ENCODE results near the gene PEX11B.
"Not testable (repeated sequence)": the region's sequence is repeated elsewhere in the genome, so short reads cannot be mapped to it uniquely, and the experiment has no call there.

PEX11B gene

DNA sequence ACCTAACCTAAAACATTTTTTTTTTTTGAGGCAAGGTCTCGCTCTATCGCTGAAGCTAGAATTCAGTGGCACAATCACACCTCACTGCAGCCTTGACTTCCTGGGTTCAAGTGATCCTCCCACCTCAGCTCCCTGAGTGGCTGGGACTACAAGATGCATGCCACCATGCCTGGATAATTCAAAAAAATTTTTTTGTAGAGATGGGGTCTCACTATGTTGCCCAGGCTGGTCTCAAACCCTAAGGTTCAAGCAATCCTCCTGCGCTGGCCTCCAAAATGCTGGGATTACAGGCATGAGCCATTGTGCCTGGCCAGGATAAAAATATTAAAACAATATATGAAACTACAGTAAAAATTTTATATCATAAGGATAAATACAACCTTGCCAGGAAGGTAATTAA lies 34.4 kb upstream of the PEX11B start:
- no peak for DNase-seq (ENCODE audit: low spot score)

DNA sequence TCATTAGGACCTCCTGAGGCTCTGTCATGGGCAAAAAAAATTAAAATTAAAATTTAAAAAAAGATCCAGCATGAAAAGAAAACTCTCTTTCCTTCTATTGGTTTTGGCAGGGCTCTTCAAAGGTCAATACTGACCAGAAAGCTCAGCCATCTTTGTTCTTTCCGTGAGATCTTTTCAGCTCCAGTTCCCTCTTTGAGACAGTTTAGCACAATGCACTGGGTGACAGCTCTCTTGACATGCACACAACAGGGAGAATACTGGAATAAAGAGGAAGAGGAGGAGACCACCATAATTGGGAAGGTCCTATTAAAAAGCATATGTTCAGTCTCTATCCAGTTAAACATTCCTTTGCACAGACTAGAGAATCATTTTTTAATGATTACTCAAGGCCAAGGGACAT lies 33.0 kb upstream of the PEX11B start:
- DNase-seq (ENCODE audit: low spot score), result no peak

- no peak for DNase-seq (ENCODE audit: low spot score)
Measured at GRCh38 chr1:145949219-145949618, 30.7 kb upstream of the PEX11B start.

- DNase-seq (ENCODE audit: low spot score), result no peak
Measured at GRCh38 chr1:145947551-145947950, 29.0 kb upstream of the PEX11B start.

- no peak for DNase-seq (ENCODE audit: low spot score)
Measured at GRCh38 chr1:145946477-145946986, 28.0 kb upstream of the PEX11B start.

DNA sequence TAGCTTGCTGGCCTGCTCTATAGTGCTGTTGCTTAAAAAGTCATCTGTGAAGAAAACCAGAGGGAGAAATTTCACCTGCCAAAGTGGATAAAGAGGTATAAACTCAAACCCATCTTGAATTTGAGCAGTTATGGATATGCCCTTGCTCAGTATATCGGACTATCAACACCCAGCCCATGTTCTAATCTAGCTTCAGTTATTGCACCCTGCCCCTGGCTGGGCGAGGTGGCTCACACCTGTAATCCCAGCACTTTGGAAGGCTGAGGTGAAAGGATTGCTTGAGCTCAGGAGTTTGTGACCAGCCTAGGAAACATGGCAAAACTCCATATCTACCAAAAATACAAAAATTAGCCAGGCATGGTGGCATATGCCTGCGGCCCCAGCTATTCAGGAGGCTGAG lies 26.0 kb upstream of the PEX11B start:
- DNase-seq (ENCODE audit: low spot score), result no peak

GRCh38 chr1:145942871-145943270 lies 24.4 kb upstream of the PEX11B start:
- no peak for DNase-seq (ENCODE audit: low spot score)

- no peak for DNase-seq (ENCODE audit: low spot score)
Measured at GRCh38 chr1:145942405-145942804, 23.9 kb upstream of the PEX11B start.

GRCh38 chr1:145937436-145937835 lies 18.9 kb upstream of the PEX11B start:
- no peak for DNase-seq (ENCODE audit: low spot score)

DNA sequence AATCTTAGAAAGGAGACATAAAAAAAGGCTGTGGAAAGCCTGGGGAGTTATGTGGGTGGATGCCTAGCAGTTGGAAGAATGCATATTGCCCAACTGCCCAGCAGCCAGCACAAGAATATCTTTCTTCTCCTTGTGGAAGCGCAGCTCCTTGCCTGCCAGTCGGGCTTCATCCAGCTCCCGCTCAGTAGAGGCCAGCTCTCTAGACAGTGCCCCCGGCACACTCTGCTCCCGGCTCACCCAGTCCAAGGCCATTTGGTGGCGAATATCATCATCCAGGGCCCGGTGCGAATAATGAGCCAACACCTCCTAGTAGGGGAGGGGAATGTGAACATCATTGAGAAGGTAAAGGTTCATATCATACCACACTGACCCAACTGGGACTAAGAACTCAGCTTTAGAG lies 17.7 kb upstream of the PEX11B start:
- DNase-seq (ENCODE audit: low spot score), result no peak

GRCh38 chr1:145935708-145936107 lies 17.2 kb upstream of the PEX11B start:
- no peak for DNase-seq (ENCODE audit: low spot score)

DNA sequence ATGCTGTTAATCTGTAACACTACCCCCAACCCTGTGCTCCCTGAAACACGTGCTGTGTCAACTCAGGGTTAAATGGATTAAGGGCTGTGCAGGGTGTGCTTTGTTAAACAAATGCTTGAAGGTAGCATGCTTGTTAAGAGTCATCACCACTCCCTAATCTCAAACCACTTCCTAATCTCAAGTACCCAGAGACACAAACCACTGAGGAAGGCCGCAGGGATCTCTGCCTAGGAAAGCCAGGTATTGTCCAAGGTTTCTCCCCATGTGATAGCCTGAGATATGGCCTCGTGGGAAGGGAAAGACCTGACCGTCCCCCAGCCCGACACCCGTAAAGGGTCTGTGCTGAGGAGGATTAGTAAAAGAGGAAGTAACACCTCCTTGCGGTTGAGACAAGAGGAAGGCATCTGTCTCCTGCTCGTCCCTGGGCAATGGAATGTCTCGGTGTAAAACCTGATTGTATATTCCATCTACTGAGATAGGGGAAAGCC lies 14.0 kb upstream of the PEX11B start:
- not testable (repeated sequence) for DNase-seq (ENCODE audit: low spot score)

DNA sequence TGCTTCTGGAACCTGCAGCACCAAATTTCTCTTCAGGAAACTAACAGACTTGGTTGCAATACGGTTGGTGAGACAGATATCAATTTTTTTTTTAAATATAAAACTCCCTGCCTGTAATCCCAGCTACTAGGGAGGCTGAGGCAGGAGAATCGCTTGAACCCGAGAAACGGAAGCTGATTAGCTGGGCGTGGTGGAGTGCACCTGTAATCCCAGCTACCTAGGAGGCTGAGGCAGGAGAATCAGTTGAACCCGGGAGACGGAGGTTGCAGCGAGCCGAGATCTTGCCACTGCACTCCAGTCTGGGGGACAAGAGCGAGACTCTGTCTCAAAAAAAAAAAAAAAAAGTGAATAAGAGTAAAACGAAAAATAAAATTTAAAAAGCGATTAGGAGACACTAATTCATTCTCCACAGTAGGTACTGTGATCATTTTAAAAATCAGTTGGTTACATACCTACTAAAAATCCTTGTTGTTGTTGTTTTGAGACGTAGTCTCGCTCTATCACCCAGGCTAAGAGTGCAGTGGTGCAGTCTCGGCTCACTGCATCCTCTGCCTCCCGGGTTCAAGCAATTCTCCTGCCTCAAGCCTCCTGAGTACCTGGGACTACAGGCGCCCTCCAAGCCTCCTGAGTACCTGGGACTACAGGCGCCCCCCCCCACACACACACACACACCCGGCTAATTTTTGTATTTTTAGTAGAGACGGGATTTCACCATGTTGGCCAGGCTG lies 9.6 kb upstream of the PEX11B start:
- DNase-seq (ENCODE audit: low spot score), result no peak

- peak; percentile 99 for DNase-seq (ENCODE audit: low spot score)
Measured at GRCh38 chr1:145927063-145927886, 8.8 kb upstream of the PEX11B start, which contains the start of gene RBM8A. Gene RBM8A, minus strand, starts transcription at chr1:145927484. Its CDS starts 58 bp downstream, at chr1:145927426.

GRCh38 chr1:145926686-145927062 lies 8.2 kb upstream of the PEX11B start:
- DNase-seq (ENCODE audit: low spot score), result no peak

GRCh38 chr1:145922266-145922665 lies 3.7 kb upstream of the PEX11B start:
- DNase-seq (ENCODE audit: low spot score), result no peak

DNA sequence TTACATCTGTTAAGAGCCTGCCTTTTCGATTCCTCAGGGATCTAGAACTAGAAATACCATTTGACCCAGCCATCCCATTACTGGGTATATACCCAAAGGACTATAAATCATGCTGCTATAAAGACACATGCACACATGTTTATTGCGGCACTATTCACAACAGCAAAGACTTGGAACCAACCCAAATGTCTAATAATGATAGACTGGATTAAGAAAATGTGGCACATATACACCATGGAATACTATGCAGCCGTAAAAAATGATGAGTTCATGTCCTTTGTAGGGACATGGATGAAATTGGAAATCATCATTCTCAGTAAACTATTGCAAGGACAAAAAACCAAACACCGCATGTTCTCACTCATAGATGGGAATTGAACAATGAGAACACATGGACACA lies 1.8 kb upstream of the PEX11B start:
- DNase-seq (ENCODE audit: low spot score), result not testable (repeated sequence)

- DNase-seq (ENCODE audit: low spot score), result peak; percentile 38
Measured at GRCh38 chr1:145918992-145919939, 749 bp upstream of the PEX11B start.

GRCh38 chr1:145917595-145917994 lies 922 bp downstream of the PEX11B start:
- no peak for DNase-seq (ENCODE audit: low spot score)

GRCh38 chr1:145916745-145917144 lies 1.8 kb downstream of the PEX11B start:
- DNase-seq (ENCODE audit: low spot score), result no peak

DNA sequence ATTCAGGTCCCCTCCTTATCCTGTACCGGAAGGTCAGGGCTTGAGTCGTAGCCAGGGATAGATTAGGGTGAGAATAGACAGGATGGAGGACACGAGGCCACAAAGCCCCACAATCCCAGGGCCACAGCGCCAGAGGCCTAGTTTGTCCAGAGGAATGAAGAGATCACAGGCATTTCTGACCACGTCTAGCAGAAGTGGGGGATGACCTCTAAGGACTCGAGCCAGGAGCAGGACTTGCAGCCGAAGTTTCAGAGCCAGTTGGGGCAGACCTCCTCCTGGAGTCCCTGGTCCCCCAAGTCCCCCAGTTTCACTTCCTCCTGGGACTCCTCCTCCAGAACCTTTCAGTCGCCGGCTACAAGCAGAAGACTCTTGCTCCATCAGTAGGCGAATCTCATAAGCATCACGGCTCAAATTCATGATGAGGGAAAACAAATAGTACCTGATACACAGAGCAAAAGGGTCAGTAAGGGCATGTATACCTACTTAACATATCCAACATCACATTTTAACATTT lies 6.3 kb downstream of the PEX11B start:
- DNase-seq (ENCODE audit: low spot score), result no peak

GRCh38 chr1:145908653-145909052 lies 9.9 kb downstream of the PEX11B start:
- no peak for DNase-seq (ENCODE audit: low spot score)
